ENCODE results near the gene PMPCB.

The PMPCB gene

DNA sequence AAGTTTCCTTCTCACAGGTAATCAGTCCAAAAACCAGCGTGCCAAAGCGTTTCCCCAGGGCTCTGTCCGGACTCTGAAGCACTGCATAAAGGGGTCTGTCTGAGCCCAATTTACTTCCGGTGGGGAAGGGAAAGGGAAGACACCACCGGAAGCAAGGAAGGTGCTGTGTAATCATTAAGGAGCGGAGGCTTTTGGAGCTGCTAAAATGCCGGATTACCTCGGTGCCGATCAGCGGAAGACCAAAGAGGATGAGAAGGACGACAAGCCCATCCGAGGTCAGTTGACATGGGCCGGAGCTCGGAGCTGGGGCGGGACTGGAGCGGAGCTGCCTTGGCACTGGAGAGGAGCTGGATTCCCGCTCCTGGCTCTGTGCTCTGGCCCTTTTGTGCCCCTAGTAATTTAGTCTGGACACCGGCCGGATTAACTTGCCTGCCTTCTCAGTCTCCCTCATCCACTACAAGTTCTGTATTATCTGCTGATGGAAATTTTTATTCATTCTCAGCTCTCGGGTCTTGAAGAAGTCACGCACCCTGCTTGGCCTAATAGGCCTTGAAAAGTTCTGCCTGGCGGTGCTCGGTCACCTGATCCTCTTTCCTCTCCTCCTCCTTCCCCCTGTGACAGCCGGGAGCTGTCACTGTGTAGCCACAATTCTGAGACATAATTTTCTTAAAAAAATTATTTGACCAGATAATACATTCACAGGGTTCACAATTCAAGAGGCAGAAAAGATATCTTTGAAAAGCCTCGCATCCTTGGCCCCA, 50.5 kb downstream of the PMPCB start, which contains the start of gene PSMC2 (continued):
- TF ChIP-seq ZBTB26 (tag by site-specific recombination; optimal IDR thresholded peaks at IDR 0.05), result no peak
- TF ChIP-seq, protein P1, sequence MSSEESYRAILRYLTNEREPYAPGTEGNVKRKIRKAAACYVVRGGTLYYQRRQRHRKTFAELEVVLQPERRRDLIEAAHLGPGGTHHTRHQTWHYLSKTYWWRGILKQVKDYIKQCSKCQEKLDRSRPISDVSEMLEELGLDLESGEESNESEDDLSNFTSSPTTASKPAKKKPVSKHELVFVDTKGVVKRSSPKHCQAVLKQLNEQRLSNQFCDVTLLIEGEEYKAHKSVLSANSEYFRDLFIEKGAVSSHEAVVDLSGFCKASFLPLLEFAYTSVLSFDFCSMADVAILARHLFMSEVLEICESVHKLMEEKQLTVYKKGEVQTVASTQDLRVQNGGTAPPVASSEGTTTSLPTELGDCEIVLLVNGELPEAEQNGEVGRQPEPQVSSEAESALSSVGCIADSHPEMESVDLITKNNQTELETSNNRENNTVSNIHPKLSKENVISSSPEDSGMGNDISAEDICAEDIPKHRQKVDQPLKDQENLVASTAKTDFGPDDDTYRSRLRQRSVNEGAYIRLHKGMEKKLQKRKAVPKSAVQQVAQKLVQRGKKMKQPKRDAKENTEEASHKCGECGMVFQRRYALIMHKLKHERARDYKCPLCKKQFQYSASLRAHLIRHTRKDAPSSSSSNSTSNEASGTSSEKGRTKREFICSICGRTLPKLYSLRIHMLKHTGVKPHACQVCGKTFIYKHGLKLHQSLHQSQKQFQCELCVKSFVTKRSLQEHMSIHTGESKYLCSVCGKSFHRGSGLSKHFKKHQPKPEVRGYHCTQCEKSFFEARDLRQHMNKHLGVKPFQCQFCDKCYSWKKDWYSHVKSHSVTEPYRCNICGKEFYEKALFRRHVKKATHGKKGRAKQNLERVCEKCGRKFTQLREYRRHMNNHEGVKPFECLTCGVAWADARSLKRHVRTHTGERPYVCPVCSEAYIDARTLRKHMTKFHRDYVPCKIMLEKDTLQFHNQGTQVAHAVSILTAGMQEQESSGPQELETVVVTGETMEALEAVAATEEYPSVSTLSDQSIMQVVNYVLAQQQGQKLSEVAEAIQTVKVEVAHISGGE (tag by site-specific recombination; conservative IDR thresholded peaks at IDR 0.05; ENCODE audit: low read depth), result peak; percentile 99
- no peak for TF ChIP-seq ZFP3 (tag by site-specific recombination; IDR thresholded peaks at IDR 0.05; ENCODE audit: low read depth)
- 0 out of 2 replicates have a peak, but pooled peaks have one; percentile 39 for TF ChIP-seq ZNF639 (tag by site-specific recombination; IDR thresholded peaks at IDR 0.05)
- no peak for TF ChIP-seq BCL11B (tag by site-specific recombination; IDR thresholded peaks at IDR 0.05; ENCODE audit: low read depth)
- TF ChIP-seq, protein P2, sequence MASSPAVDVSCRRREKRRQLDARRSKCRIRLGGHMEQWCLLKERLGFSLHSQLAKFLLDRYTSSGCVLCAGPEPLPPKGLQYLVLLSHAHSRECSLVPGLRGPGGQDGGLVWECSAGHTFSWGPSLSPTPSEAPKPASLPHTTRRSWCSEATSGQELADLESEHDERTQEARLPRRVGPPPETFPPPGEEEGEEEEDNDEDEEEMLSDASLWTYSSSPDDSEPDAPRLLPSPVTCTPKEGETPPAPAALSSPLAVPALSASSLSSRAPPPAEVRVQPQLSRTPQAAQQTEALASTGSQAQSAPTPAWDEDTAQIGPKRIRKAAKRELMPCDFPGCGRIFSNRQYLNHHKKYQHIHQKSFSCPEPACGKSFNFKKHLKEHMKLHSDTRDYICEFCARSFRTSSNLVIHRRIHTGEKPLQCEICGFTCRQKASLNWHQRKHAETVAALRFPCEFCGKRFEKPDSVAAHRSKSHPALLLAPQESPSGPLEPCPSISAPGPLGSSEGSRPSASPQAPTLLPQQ (tag by site-specific recombination; IDR thresholded peaks at IDR 0.05), result peak; percentile 76
- TF ChIP-seq, protein P3, sequence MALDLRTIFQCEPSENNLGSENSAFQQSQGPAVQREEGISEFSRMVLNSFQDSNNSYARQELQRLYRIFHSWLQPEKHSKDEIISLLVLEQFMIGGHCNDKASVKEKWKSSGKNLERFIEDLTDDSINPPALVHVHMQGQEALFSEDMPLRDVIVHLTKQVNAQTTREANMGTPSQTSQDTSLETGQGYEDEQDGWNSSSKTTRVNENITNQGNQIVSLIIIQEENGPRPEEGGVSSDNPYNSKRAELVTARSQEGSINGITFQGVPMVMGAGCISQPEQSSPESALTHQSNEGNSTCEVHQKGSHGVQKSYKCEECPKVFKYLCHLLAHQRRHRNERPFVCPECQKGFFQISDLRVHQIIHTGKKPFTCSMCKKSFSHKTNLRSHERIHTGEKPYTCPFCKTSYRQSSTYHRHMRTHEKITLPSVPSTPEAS (tag by site-specific recombination; IDR thresholded peaks at IDR 0.05), result peak; percentile 51; the same call in 1 of the 2 replicates
- no peak for TF ChIP-seq ZNF416 (tag by site-specific recombination; IDR thresholded peaks at IDR 0.05)
- no peak for TF ChIP-seq MYNN (tag by site-specific recombination; IDR thresholded peaks at IDR 0.05; ENCODE audit: borderline replicate concordance)
- peak; percentile 83 for TF ChIP-seq ZSCAN30 (tag by site-specific recombination; IDR thresholded peaks at IDR 0.05)
- peak; percentile 83 for TF ChIP-seq ZNF580 (tag by site-specific recombination; IDR thresholded peaks at IDR 0.05)
- TF ChIP-seq ZNF701 (tag by site-specific recombination; IDR thresholded peaks at IDR 0.05), result no peak
- TF ChIP-seq ZNF2 (tag by site-specific recombination; IDR thresholded peaks at IDR 0.05), result peak; percentile 81
- no peak for TF ChIP-seq ZNF555 (tag by site-specific recombination; conservative IDR thresholded peaks at IDR 0.05)

DNA sequence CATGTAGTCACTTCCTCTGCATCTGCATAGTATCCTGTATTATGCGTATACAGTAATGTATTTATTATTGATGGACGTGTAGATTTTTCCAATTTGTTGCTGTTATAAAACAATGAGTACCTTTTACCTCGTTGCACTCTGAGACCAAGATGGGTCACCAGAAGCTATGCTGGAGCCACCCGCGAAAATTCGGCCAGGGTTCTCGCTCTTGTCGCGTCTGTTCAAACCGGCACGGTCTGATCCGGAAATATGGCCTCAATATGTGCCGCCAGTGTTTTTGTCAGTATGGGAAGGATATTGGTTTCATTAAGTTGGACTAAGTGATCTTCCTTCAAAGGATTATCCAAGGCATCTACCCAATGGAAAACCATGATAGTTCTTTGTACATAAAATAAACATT, 51.2 kb downstream of the PMPCB start:
- ChIA-PET CTCF (interaction anchor here (0.7 to 1.3 kb wide), 2 partner anchors 24 to 59 kb away, joined by 3 read pairs; no protein-coding TSS in a partner anchor), POLR2A (no interaction called here)
- Histone ChIP-seq H3K9me3 (ENCODE audit: control insufficient read depth, insufficient read depth, low read depth, low read length) (no peaks in the 10 kb centered on the region), H3K36me3 (ENCODE audit: control insufficient read depth in 2 of 2, insufficient read depth in 1 of 2, low read length in 2 of 2) (peaks cover 16 to 27% of the 10 kb centered on the region in 2 experiments), H3K4me1 (ENCODE audit: control insufficient read depth, insufficient read depth, low read length) (peaks cover 2% of the 10 kb centered on the region), H3K4me3 (ENCODE audit: low read depth, low read length) (peak overlapping the region; percentile 74), H3K27ac (ENCODE audit: extremely low read depth, low read depth, low read length) (no peak overlapping the region)
- TF ChIP-seq ZNF558 (tag by site-specific recombination; IDR thresholded peaks at IDR 0.05), result no peak
- TF ChIP-seq ZNF791 (tag by site-specific recombination; IDR thresholded peaks at IDR 0.05), result no peak
- TF ChIP-seq ZNF433 (tag by site-specific recombination; IDR thresholded peaks at IDR 0.05; ENCODE audit: low read depth), result no peak
- TF ChIP-seq ZNF707 (tag by site-specific recombination; IDR thresholded peaks at IDR 0.05), result no peak
- no peak for TF ChIP-seq AEBP2 (tag by site-specific recombination; IDR thresholded peaks at IDR 0.05; ENCODE audit: borderline replicate concordance)

Measured in HEK293 (cell line).